Lower leg skin (tissue), 4 donors: ENCODE data around the gene MRPL32. TPM values are rescaled to one million over a fixed set of nuclear protein-coding genes. Genes with fewer than 3 reads are reported as not detected.

Experiments used
- DNase-seq, 2 donors: peaks; one replicate each; pipeline ENCODE4 v3.0.0-alpha.2; 2019; ENCODE audit warnings: low spot score in 2 of 2
- H3K4me3 ChIP-seq: fragments of 200-600 bp; sonication (generic); 2 replicates; pipeline ENCODE4 v1.5.1; 2017; ENCODE audit warnings: mild to moderate bottlenecking, low read depth; ENCODE audit not compliant: poor library complexity, severe bottlenecking
- CTCF ChIP-seq, 3 donors: fragments of 450-650 bp; IDR thresholded peaks; one replicate each; pipeline ENCODE4 v1.5.1; 2016; ENCODE audit warnings: antibody characterized with exemption in 3 of 3, mild to moderate bottlenecking in 3 of 3, moderate library complexity in 2 of 3
- POLR2A ChIP-seq, 2 donors: fragments of 450-650 bp; IDR thresholded peaks; one replicate each; pipeline ENCODE4 v1.6.1; 2016 to 2017; ENCODE audit warnings: antibody characterized with exemption in 2 of 2, mild to moderate bottlenecking in 1 of 2, moderate library complexity in 1 of 2
- WGBS, 2 donors: methylation state at CpG; one replicate each; pipeline ENCODE4 v1.1.5; 2018; 5-methylcytosine and 5-hydroxymethylcytosine counted together
- intact Hi-C: fragments of 100-400 bp; cut with DNase I; formaldehyde crosslinking; loops from one replicate; pipeline ENCODE4 v1.15.0; 2023; ENCODE audit warnings: low total_unique reads
- total RNA-seq, 4 donors: library from RNA; depleted of rRNA; stranded (reverse); fragments of >200 nt; gene quantifications; one replicate each; pipeline ENCODE4 v1.1.0, GENCODE V29; 2016

The MRPL32 gene
- total RNA-seq, 4 donors from 2014 or later, result 19.1 to 31.7 (median 25.7) TPM

GRCh38 chr7:42893346-42894240, 38.6 kb upstream of the MRPL32 start:
- H3K4me3 ChIP-seq, result no peak overlapping the region
- TF ChIP-seq POLR2A (IDR thresholded peaks at IDR 0.05), result no peak
- no peak for TF ChIP-seq CTCF (IDR thresholded peaks at IDR 0.05)
- no peak for DNase-seq
- intact Hi-C loops, result no loop called here
- 85% methylated on average over 9 of the region's 9 CpGs for WGBS, 2 donors

GRCh38 chr7:42900842-42901241, 31.3 kb upstream of the MRPL32 start:
- H3K4me3 ChIP-seq, result no peak overlapping the region
- no peak for DNase-seq
- intact Hi-C loops, result no loop called here
- TF ChIP-seq POLR2A (IDR thresholded peaks at IDR 0.05) (no peak), CTCF (IDR thresholded peaks at IDR 0.05) (no peak)

GRCh38 chr7:42902331-42902730, 29.8 kb upstream of the MRPL32 start:
- intact Hi-C loops, result no loop called here
- 54 to 68% methylated on average over 3 of the region's 3 CpGs for WGBS, 2 donors
- TF ChIP-seq POLR2A (IDR thresholded peaks at IDR 0.05) (no peak), CTCF (IDR thresholded peaks at IDR 0.05) (no peak)
- no peak overlapping the region for H3K4me3 ChIP-seq
- no peak for DNase-seq

GRCh38 chr7:42906181-42906580, 26.0 kb upstream of the MRPL32 start:
- no peak overlapping the region for H3K4me3 ChIP-seq
- intact Hi-C loops, result no loop called here
- TF ChIP-seq POLR2A (IDR thresholded peaks at IDR 0.05) (no peak), CTCF (IDR thresholded peaks at IDR 0.05) (no peak)
- DNase-seq, result no peak
- 95 to 100% methylated on average over 1 of the region's 1 CpG for WGBS, 2 donors

- no peak overlapping the region for H3K4me3 ChIP-seq
- intact Hi-C loops, result no loop called here
- DNase-seq, result no peak
- TF ChIP-seq POLR2A (IDR thresholded peaks at IDR 0.05) (no peak), CTCF (IDR thresholded peaks at IDR 0.05) (no peak)
These were observed 24.9 kb upstream of the MRPL32 start for GRCh38 chr7:42907316-42907715.

GRCh38 chr7:42910306-42910705, 21.9 kb upstream of the MRPL32 start:
- TF ChIP-seq CTCF (IDR thresholded peaks at IDR 0.05), result no peak
- TF ChIP-seq POLR2A (IDR thresholded peaks at IDR 0.05), result no peak
- WGBS, 2 donors, result 89 to 92% methylated on average over 2 of the region's 2 CpGs
- no peak for DNase-seq
- intact Hi-C loops, result no loop called here
- no peak overlapping the region for H3K4me3 ChIP-seq
